IMR-90 (cell line): ENCODE results near the gene ITIH4. TPM values are rescaled to one million over a fixed set of nuclear protein-coding genes. Genes with fewer than 3 reads are reported as not detected.

Source experiments
- ATAC-seq: fragments of 200-7000 bp; cut with Tn5 transposase; 2 replicates; pipeline ENCODE4 v1.9.1; 2020; ENCODE audit warnings: low read depth, mild to moderate bottlenecking, moderate library complexity
- BruUV-seq: library from RNA; stranded (reverse); fragments of 400-500 nt; replicated peaks from 2 replicates; lab custom pipeline; 2021; lab: Mats Ljungman, UMichigan
- CTCF ChIA-PET: fragments of 300-600 bp; formaldehyde crosslinking; extraction: SDS; loops from one replicate; lab custom pipeline; 2021; ENCODE audit warnings: antibody characterized with exemption; lab: Yijun Ruan, JAX
- POLR2A ChIA-PET: fragments of 300-600 bp; sonication (Branson Sonifier 250); formaldehyde crosslinking; loops from one replicate; lab custom pipeline; 2022; ENCODE audit warnings: antibody characterized with exemption; ENCODE audit not compliant: unreplicated experiment; lab: Charles Lee
- DNase-seq: peaks from one replicate; pipeline ENCODE4 v3.0.0; 2013
- H2AFZ ChIP-seq: replicated peaks from 2 replicates; pipeline ENCODE3; 2013; ENCODE audit warnings: low read length, mild to moderate bottlenecking; ENCODE audit not compliant: poor library complexity
- H2AK5ac ChIP-seq: 2 replicates; pipeline ENCODE4 v1.6.1; 2013; ENCODE audit warnings: low read depth, low read length, inconsistent platforms
- H2AK9ac ChIP-seq: replicated peaks from 2 replicates; pipeline ENCODE3; 2013; ENCODE audit warnings: mild to moderate bottlenecking, low read depth, low read length, moderate library complexity; ENCODE audit not compliant: poor library complexity
- H2BK120ac ChIP-seq: 2 replicates; pipeline ENCODE4 v1.6.1; 2013; ENCODE audit warnings: low read depth, low read length, inconsistent platforms
- H2BK15ac ChIP-seq: 3 replicates; pipeline ENCODE4 v1.6.1; 2013; ENCODE audit warnings: low read depth, low read length, inconsistent platforms
- H2BK20ac ChIP-seq: 2 replicates; pipeline ENCODE4 v1.6.1; 2013; ENCODE audit warnings: low read depth, mild to moderate bottlenecking, inconsistent platforms, low read length, moderate library complexity
- H2BK5ac ChIP-seq: 2 replicates; pipeline ENCODE4 v1.6.1; 2013; ENCODE audit warnings: mild to moderate bottlenecking, low read depth, low read length, inconsistent platforms; ENCODE audit not compliant: poor library complexity, severe bottlenecking
- H3K14ac ChIP-seq: replicated peaks from 2 replicates; pipeline ENCODE4 v1.6.1; 2013; ENCODE audit warnings: low read depth, low read length, inconsistent platforms
- H3K18ac ChIP-seq: 2 replicates; pipeline ENCODE4 v1.6.1; 2013; ENCODE audit warnings: low read depth, low read length, control low read depth
- H3K23ac ChIP-seq: 2 replicates; pipeline ENCODE4 v1.6.1; 2013; ENCODE audit warnings: low read depth, low read length, inconsistent platforms
- H3K27ac ChIP-seq: 2 replicates; pipeline ENCODE4 v1.5.1; 2013; ENCODE audit warnings: mild to moderate bottlenecking, control low read depth, low read length; ENCODE audit not compliant: insufficient read depth
- H3K27me3 ChIP-seq: 2 replicates; pipeline ENCODE4 v1.6.1; 2013; ENCODE audit warnings: low read length; ENCODE audit not compliant: control insufficient read depth, insufficient read depth
- H3K36me3 ChIP-seq: 2 replicates; pipeline ENCODE4 v1.6.1; 2013; ENCODE audit warnings: low read length, mixed read lengths; ENCODE audit not compliant: control insufficient read depth, insufficient read depth
- H3K4ac ChIP-seq: 2 replicates; pipeline ENCODE4 v1.6.1; 2013; ENCODE audit warnings: low read depth, low read length, inconsistent platforms
- H3K4me1 ChIP-seq: 2 replicates; pipeline ENCODE4 v1.6.1; 2013; ENCODE audit warnings: low read length, mixed read lengths; ENCODE audit not compliant: control insufficient read depth, insufficient read depth
- H3K4me2 ChIP-seq: 2 replicates; pipeline ENCODE4 v1.6.1; 2013; ENCODE audit warnings: low read depth, mild to moderate bottlenecking, control low read depth, low read length, moderate library complexity
- H3K4me3 ChIP-seq: 2 replicates; pipeline ENCODE4 v1.5.1; 2013; ENCODE audit warnings: low read depth, mild to moderate bottlenecking, control low read depth, low read length, moderate library complexity; ENCODE audit not compliant: insufficient read depth
- H3K56ac ChIP-seq: 2 replicates; pipeline ENCODE4 v1.6.1; 2013; ENCODE audit warnings: low read length, inconsistent platforms; ENCODE audit not compliant: insufficient read depth; ENCODE audit errors: extremely low read depth
- H3K79me1 ChIP-seq, 2 experiments: 2 replicates each; pipeline ENCODE4 v1.6.1; 2013; ENCODE audit warnings: low read length in 2 of 2, inconsistent platforms in 1 of 2, low read depth in 1 of 2
- H3K9ac ChIP-seq: 2 replicates; pipeline ENCODE4 v1.6.1; 2013; ENCODE audit warnings: low read depth, low read length, control low read depth
- H3K9me1 ChIP-seq: 2 replicates; pipeline ENCODE4 v1.6.1; 2013; ENCODE audit warnings: low read length, inconsistent platforms; ENCODE audit not compliant: insufficient read depth
- H3K9me3 ChIP-seq: 2 replicates; pipeline ENCODE4 v1.6.1; 2013; ENCODE audit warnings: low read length; ENCODE audit not compliant: control insufficient read depth, insufficient read depth
- H4K20me1 ChIP-seq: 2 replicates; pipeline ENCODE4 v1.6.1; 2013; ENCODE audit warnings: low read length, inconsistent platforms; ENCODE audit not compliant: insufficient read depth
- H4K5ac ChIP-seq: 2 replicates; pipeline ENCODE4 v1.6.1; 2013; ENCODE audit warnings: mild to moderate bottlenecking, low read depth, low read length, control low read depth
- H4K8ac ChIP-seq, 2 experiments: 2 replicates each; pipeline ENCODE4 v1.6.1; 2013; ENCODE audit warnings: low read depth in 2 of 2, low read length in 2 of 2, control low read depth in 1 of 2, inconsistent platforms in 1 of 2
- H4K91ac ChIP-seq: 2 replicates; pipeline ENCODE4 v1.6.1; 2013; ENCODE audit warnings: low read depth, low read length, inconsistent platforms; ENCODE audit not compliant: insufficient read depth
- BHLHE40 ChIP-seq: fragments of 150-350 bp; IDR thresholded peaks from 2 replicates; pipeline ENCODE4 v1.6.1; 2016; ENCODE audit warnings: mild to moderate bottlenecking, low read depth, low read length
- CEBPB ChIP-seq: IDR thresholded peaks from 2 replicates; pipeline ENCODE4 v1.6.1; 2012; ENCODE audit warnings: low read depth, low read length, improper control_type of control experiment
- CHD1 ChIP-seq: IDR thresholded peaks from 2 replicates; pipeline ENCODE4 v1.6.1; 2012; ENCODE audit warnings: low read depth, low read length, improper control_type of control experiment
- ELK1 ChIP-seq: fragments of 150-350 bp; IDR thresholded peaks from 2 replicates; pipeline ENCODE4 v1.6.1; 2016; ENCODE audit warnings: low read depth, mild to moderate bottlenecking, low read length, moderate library complexity, borderline replicate concordance
- FOS ChIP-seq: fragments of 150-350 bp; IDR thresholded peaks from 2 replicates; pipeline ENCODE4 v1.6.1; 2016; ENCODE audit warnings: low read depth, low read length
- MAFK ChIP-seq: IDR thresholded peaks from 2 replicates; pipeline ENCODE4 v1.6.1; 2012; ENCODE audit warnings: low read depth, low read length, improper control_type of control experiment
- MAZ ChIP-seq: IDR thresholded peaks from 2 replicates; pipeline ENCODE4 v1.6.1; 2012; ENCODE audit warnings: low read depth, mild to moderate bottlenecking, low read length, improper control_type of control experiment, moderate library complexity, borderline replicate concordance
- MXI1 ChIP-seq: IDR thresholded peaks from 2 replicates; pipeline ENCODE4 v1.6.1; 2012; ENCODE audit warnings: low read depth, mild to moderate bottlenecking, low read length, moderate library complexity, borderline replicate concordance
- NFE2L2 ChIP-seq: fragments of 150-350 bp; IDR thresholded peaks from 2 replicates; pipeline ENCODE4 v1.6.1; 2016; ENCODE audit warnings: low read depth, mild to moderate bottlenecking, low read length
- POLR2A ChIP-seq: IDR thresholded peaks from 2 replicates; pipeline ENCODE4 v1.6.1; 2012; ENCODE audit warnings: mild to moderate bottlenecking, low read depth, low read length
- RAD21 ChIP-seq: IDR thresholded peaks from 2 replicates; pipeline ENCODE4 v1.6.1; 2012; ENCODE audit warnings: low read length, improper control_type of control experiment
- RCOR1 ChIP-seq: IDR thresholded peaks from 2 replicates; pipeline ENCODE4 v1.6.1; 2012; ENCODE audit warnings: mild to moderate bottlenecking, low read length, improper control_type of control experiment; ENCODE audit not compliant: insufficient replicate concordance
- RFX5 ChIP-seq: IDR thresholded peaks from 2 replicates; pipeline ENCODE4 v1.8.0; 2012; ENCODE audit warnings: low read depth, mild to moderate bottlenecking, low read length, moderate library complexity
- SMC3 ChIP-seq: fragments of 150-350 bp; IDR thresholded peaks from 2 replicates; pipeline ENCODE4 v1.6.1; 2016; ENCODE audit warnings: low read depth, mild to moderate bottlenecking, antibody characterized with exemption, low read length, moderate library complexity
- USF2 ChIP-seq: fragments of 150-350 bp; IDR thresholded peaks from 2 replicates; pipeline ENCODE4 v1.6.1; 2017; ENCODE audit warnings: mild to moderate bottlenecking, antibody characterized with exemption, low read length, low read depth
- WGBS, 2 experiments: methylation state at CpG; one replicate each; pipeline versions ENCODE4 v1.1.5 to v1.1.7; 2013; ENCODE audit warnings: missing lambda C conversion rate in 2 of 2; ENCODE audit not compliant: insufficient read length in 1 of 2; ENCODE audit errors: extremely low coverage in 2 of 2; 5-methylcytosine and 5-hydroxymethylcytosine counted together
- dilution Hi-C: fragments of 300-500 bp; cut with HindIII; formaldehyde crosslinking; loops from one replicate; pipeline ENCODE4 v1.14.3; 2018; ENCODE audit warnings: low sequenced_read_pairs; ENCODE audit not compliant: unreplicated experiment
- in situ Hi-C: fragments of 300-500 bp; cut with MboI; formaldehyde crosslinking; loops from 3 replicates; pipeline ENCODE4 v1.14.3; 2019; ENCODE audit warnings: low sequenced_read_pairs, inconsistent platforms, mixed read lengths
- intact Hi-C: fragments of 100-400 bp; cut with micrococcal nuclease; formaldehyde crosslinking; loops from 2 replicates; pipeline ENCODE4 v1.10.0; 2022
- polyA plus RNA-seq, 3 experiments: library from polyadenylated mRNA; depleted of rRNA; stranded (reverse); fragments of >200 nt; gene quantifications; 2 replicates each; pipeline ENCODE4 v1.2.3, GENCODE V29; 2012; ENCODE audit warnings: low replicate concordance in 1 of 3
- total RNA-seq: library from RNA; depleted of rRNA; stranded (reverse); fragments of >200 nt; gene quantifications from 2 replicates; pipeline ENCODE4 v1.2.3, GENCODE V29; 2012
- TF ChIP-seq, protein P1 (sequence below): conservative IDR thresholded peaks from 2 replicates; pipeline ENCODE4 v1.5.1; 2012; ENCODE audit warnings: mild to moderate bottlenecking, low read depth, low read length, improper control_type of control experiment

Gene ITIH4
- total and polyA plus RNA-seq, 2 of the 4 experiments (the other 2 are of a cell fraction): 0.26 to 0.36 TPM

GRCh38 chr3:52854013-52854412 is 23.5 kb upstream of the ITIH4 start:
- dilution Hi-C loops (no loop called here), in situ Hi-C loops (loop anchor here (5.0 kb wide), 1 partner anchor 208 kb away; no protein-coding TSS in a partner anchor), intact Hi-C loops (no loop called here)
- H3K4me1 ChIP-seq: peaks cover 2% of the 10 kb centered on the region; the same call in 1 of the 2 replicates
- H3K56ac ChIP-seq: no peak overlapping the region
- peaks cover 0 to 3% of the 10 kb centered on the region in 2 experiments; a peak in 1 of 4 replicates for H3K79me1 ChIP-seq
- H3K9ac ChIP-seq: no peak overlapping the region
- no peak overlapping the region for H2BK120ac ChIP-seq
- peaks cover 17% of the 10 kb centered on the region for H3K36me3 ChIP-seq
- TF ChIP-seq USF2 (no peak), POLR2A (no peak), MAZ (no peak), CHD1 (no peak), BHLHE40 (no peak), ELK1 (no peak), CEBPB (no peak), NFE2L2 (no peak), RAD21 (no peak), MXI1 (no peak), RFX5 (no peak), SMC3 (no peak), RCOR1 (no peak), FOS (no peak), MAFK (no peak)
- TF ChIP-seq, protein P1, sequence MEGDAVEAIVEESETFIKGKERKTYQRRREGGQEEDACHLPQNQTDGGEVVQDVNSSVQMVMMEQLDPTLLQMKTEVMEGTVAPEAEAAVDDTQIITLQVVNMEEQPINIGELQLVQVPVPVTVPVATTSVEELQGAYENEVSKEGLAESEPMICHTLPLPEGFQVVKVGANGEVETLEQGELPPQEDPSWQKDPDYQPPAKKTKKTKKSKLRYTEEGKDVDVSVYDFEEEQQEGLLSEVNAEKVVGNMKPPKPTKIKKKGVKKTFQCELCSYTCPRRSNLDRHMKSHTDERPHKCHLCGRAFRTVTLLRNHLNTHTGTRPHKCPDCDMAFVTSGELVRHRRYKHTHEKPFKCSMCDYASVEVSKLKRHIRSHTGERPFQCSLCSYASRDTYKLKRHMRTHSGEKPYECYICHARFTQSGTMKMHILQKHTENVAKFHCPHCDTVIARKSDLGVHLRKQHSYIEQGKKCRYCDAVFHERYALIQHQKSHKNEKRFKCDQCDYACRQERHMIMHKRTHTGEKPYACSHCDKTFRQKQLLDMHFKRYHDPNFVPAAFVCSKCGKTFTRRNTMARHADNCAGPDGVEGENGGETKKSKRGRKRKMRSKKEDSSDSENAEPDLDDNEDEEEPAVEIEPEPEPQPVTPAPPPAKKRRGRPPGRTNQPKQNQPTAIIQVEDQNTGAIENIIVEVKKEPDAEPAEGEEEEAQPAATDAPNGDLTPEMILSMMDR: no peak
- no peak overlapping the region for H3K14ac ChIP-seq
- H4K91ac ChIP-seq: no peak overlapping the region
- H3K9me1 ChIP-seq: peaks cover 8% of the 10 kb centered on the region; the same call in 1 of the 2 replicates
- WGBS, 2 experiments: no CpG with 5 or more reads among the region's 2 CpGs
- no peak overlapping the region for H3K4me2 ChIP-seq
- no peak overlapping the region for H2AFZ ChIP-seq
- no peak overlapping the region for H2BK20ac ChIP-seq
- no peak overlapping the region for H3K27ac ChIP-seq
- no peak overlapping the region for H4K5ac ChIP-seq
- H4K8ac ChIP-seq: no peak overlapping the region
- no peaks in the 10 kb centered on the region for H3K27me3 ChIP-seq
- H3K4ac ChIP-seq: no peak overlapping the region
- BruUV-seq: no TSS peak
- H2BK15ac ChIP-seq: no peak overlapping the region
- CTCF ChIA-PET: no interaction called here
- no peak overlapping the region for H2AK9ac ChIP-seq
- no peak for ATAC-seq
- peaks cover 7% of the 10 kb centered on the region; the same call in 1 of the 2 replicates for H4K20me1 ChIP-seq
- DNase-seq: no peak
- no peak overlapping the region for H3K18ac ChIP-seq
- H2AK5ac ChIP-seq: no peak overlapping the region
- no peak overlapping the region for H3K23ac ChIP-seq
- no peaks in the 10 kb centered on the region for H3K9me3 ChIP-seq
- no peak overlapping the region for H2BK5ac ChIP-seq
- POLR2A ChIA-PET: no interaction called here
- no peak overlapping the region for H3K4me3 ChIP-seq
